Thyroid gland (tissue), 4 donors: ENCODE data around the gene LHPP. TPM values are rescaled to one million over a fixed set of nuclear protein-coding genes. Genes with fewer than 3 reads are reported as not detected.

Experiments
- DNase-seq, 2 donors: peaks; one replicate each; pipeline ENCODE4 v3.0.0-alpha.2; 2019
- H3K27ac ChIP-seq, 3 donors: fragments of 200-600 bp; sonication (generic); 1 replicate in 2 of 3; 2 replicates in 1 of 3; pipeline ENCODE4 v1.5.1; 2016 to 2019; ENCODE audit warnings: mild to moderate bottlenecking in 1 of 3, moderate library complexity in 1 of 3
- H3K27me3 ChIP-seq: fragments of 200-600 bp; sonication (generic); one replicate; pipeline ENCODE4 v1.5.1; 2019
- H3K36me3 ChIP-seq, 2 donors: fragments of 200-600 bp; sonication (generic); one replicate each; pipeline ENCODE4 v1.5.1; 2016 to 2019
- H3K4me1 ChIP-seq, 2 donors: fragments of 200-600 bp; sonication (generic); one replicate each; pipeline ENCODE4 v1.5.1; 2017 to 2019
- H3K4me3 ChIP-seq, 3 donors: fragments of 200-600 bp; sonication (generic); replicated peaks in 1 of 3; 1 replicate in 2 of 3; 2 replicates in 1 of 3; pipeline ENCODE4 v1.5.1; 2016; ENCODE audit warnings: mild to moderate bottlenecking in 1 of 3
- H3K9me3 ChIP-seq: fragments of 200-600 bp; sonication (generic); one replicate; pipeline ENCODE4 v1.5.1; 2017
- POLR2A ChIP-seq, 2 donors: fragments of 450-650 bp; IDR thresholded peaks; one replicate each; pipeline ENCODE4 v1.6.1; 2017; ENCODE audit warnings: antibody characterized with exemption in 2 of 2, mild to moderate bottlenecking in 2 of 2, moderate library complexity in 1 of 2
- WGBS, 2 donors: methylation state at CpG; one replicate each; pipeline ENCODE4 v1.1.5; 2017; 5-methylcytosine and 5-hydroxymethylcytosine counted together
- intact Hi-C: fragments of 100-400 bp; cut with DNase I; formaldehyde crosslinking; loops from one replicate; pipeline ENCODE4 v1.15.1; 2023
- total RNA-seq, 4 donors: library from RNA; depleted of rRNA; stranded (reverse); fragments of >200 nt; gene quantifications; one replicate each; pipeline ENCODE4 v1.2.3, GENCODE V29; 2016
- TF ChIP-seq, protein P1 (sequence below), 6 experiments: fragments of 200-600 bp in 3 of 6; fragments of 450-650 bp in 3 of 6; sonication (generic) in 3 of 6; IDR thresholded peaks; one replicate each; pipeline ENCODE4 v1.5.1; 2016 to 2019; ENCODE audit warnings: antibody characterized with exemption in 6 of 6, mild to moderate bottlenecking in 2 of 6, inconsistent platforms in 1 of 6, moderate library complexity in 1 of 6

LHPP gene
- total RNA-seq, 4 donors from 2014 or later: 8.3 to 69.9 (median 48.3) TPM

GRCh38 chr10:124574456-124575070 is 112.9 kb downstream of the LHPP start:
- Histone ChIP-seq H3K27me3 (no peaks in the 10 kb centered on the region), H3K9me3 (no peaks in the 10 kb centered on the region), H3K36me3 (no peaks in the 10 kb centered on the region), H3K27ac (no peak overlapping the region), H3K4me1 (peaks cover 0 to 9% of the 10 kb centered on the region in 2 donors), H3K4me3 (no peak overlapping the region)
- WGBS, 2 donors: 91 to 94% methylated on average over 13 to 14 of the region's 14 CpGs
- TF ChIP-seq, protein P1, sequence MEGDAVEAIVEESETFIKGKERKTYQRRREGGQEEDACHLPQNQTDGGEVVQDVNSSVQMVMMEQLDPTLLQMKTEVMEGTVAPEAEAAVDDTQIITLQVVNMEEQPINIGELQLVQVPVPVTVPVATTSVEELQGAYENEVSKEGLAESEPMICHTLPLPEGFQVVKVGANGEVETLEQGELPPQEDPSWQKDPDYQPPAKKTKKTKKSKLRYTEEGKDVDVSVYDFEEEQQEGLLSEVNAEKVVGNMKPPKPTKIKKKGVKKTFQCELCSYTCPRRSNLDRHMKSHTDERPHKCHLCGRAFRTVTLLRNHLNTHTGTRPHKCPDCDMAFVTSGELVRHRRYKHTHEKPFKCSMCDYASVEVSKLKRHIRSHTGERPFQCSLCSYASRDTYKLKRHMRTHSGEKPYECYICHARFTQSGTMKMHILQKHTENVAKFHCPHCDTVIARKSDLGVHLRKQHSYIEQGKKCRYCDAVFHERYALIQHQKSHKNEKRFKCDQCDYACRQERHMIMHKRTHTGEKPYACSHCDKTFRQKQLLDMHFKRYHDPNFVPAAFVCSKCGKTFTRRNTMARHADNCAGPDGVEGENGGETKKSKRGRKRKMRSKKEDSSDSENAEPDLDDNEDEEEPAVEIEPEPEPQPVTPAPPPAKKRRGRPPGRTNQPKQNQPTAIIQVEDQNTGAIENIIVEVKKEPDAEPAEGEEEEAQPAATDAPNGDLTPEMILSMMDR (IDR thresholded peaks at IDR 0.05): no peak
- TF ChIP-seq POLR2A (IDR thresholded peaks at IDR 0.05): no peak
- no peak for DNase-seq
- intact Hi-C loops: no loop called here

DNA sequence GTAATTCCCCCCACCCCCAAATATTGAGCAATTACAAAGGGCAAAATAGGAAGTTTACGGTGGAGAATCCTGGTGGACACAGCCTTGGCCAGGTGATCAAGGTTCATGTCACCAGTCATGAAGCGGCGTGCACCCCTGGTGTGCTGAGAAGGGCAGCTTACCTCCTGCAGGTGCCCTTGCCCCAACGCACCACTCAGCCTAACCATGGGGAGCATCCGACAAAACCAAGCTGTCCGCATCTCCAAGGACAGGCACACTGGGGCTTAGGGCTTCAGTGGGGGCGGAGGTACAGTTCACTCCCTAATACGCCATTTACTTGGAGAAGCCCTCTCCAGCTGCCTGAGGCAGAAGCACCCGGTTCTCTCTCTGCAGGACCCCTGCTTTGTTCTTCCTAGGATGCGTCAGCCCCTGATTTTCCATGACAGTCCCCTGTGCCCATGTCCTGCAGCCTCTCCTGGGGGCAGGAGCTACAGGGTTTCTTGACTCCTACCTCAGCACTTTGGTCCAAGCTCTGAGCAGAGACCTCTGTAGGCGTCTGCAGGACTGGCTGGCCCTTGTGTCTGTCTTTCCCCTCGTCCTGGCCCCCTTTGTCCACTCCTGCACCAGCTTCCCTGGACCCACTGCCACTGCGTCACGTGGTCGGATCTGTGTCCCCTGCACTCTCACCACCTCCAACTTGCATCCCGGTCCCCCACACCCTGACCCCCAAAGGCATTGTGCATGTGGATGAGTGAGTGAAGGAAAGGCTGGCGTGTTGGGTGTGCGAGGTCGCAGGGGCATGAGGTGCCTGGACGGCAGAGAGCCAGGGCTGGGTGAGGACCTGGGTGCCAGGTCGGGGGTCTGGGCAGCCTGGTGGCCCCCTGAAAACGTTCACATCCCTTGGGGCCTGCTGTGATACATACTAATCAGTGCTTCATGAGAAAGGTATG is 113.7 kb downstream of the LHPP start:
- Histone ChIP-seq H3K4me3 (no peak overlapping the region), H3K9me3 (no peaks in the 10 kb centered on the region), H3K27me3 (no peaks in the 10 kb centered on the region), H3K36me3 (no peaks in the 10 kb centered on the region), H3K4me1 (peaks cover 0 to 9% of the 10 kb centered on the region in 2 donors), H3K27ac (no peak overlapping the region)
- 89% methylated on average over 22 of the region's 22 CpGs for WGBS, 2 donors
- TF ChIP-seq, protein P1 (IDR thresholded peaks at IDR 0.05): no peak
- no peak for TF ChIP-seq POLR2A (IDR thresholded peaks at IDR 0.05)
- intact Hi-C loops: no loop called here
- DNase-seq: no peak

GRCh38 chr10:124576526-124577420 is 115.2 kb downstream of the LHPP start:
- Histone ChIP-seq H3K4me3 (no peak overlapping the region), H3K27ac (no peak overlapping the region), H3K27me3 (no peaks in the 10 kb centered on the region), H3K36me3 (no peaks in the 10 kb centered on the region), H3K4me1 (peaks cover 0 to 9% of the 10 kb centered on the region in 2 donors), H3K9me3 (no peaks in the 10 kb centered on the region)
- intact Hi-C loops: no loop called here
- 80% methylated on average over 10 to 20 of the region's 20 CpGs for WGBS, 2 donors
- no peak for DNase-seq
- TF ChIP-seq POLR2A (IDR thresholded peaks at IDR 0.05): no peak
- TF ChIP-seq, protein P1 (IDR thresholded peaks at IDR 0.05): no peak

DNA sequence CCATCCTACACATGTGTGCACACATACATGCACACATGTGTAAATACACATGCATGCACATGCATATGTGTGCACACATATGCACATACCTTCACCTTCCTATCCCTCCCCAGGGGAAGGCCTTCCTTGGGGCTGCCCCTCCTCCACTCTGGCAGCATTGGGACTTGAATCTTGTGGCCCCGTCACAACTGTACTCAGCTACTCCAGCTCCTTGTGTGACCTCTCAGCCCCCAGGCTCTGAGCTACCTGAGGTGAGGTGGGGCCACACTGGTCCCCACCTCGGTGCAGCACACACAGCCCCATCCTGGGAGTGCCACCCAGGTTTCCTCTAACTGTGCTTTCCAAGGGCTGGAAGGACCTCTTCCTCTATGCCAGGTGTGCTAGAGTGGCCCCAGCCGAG is 116.0 kb downstream of the LHPP start:
- peaks cover 0 to 9% of the 10 kb centered on the region in 2 donors for H3K4me1 ChIP-seq
- intact Hi-C loops: no loop called here
- no peak overlapping the region for H3K27ac ChIP-seq
- no peak for TF ChIP-seq POLR2A (IDR thresholded peaks at IDR 0.05)
- no peaks in the 10 kb centered on the region for H3K9me3 ChIP-seq
- H3K36me3 ChIP-seq: no peaks in the 10 kb centered on the region
- H3K27me3 ChIP-seq: no peaks in the 10 kb centered on the region
- no peak overlapping the region for H3K4me3 ChIP-seq
- no peak for DNase-seq
- 80 to 94% methylated on average over 3 of the region's 3 CpGs for WGBS, 2 donors
